ENCODE measurements around the gene SLC24A4. TPM values are rescaled to one million over a fixed set of nuclear protein-coding genes. Genes with fewer than 3 reads are reported as not detected.

The SLC24A4 gene
- total RNA-seq, 1 donor from 2014 or later = 0.26 TPM

GRCh38 chr14:92481386-92481785 lies 158.4 kb downstream of the SLC24A4 start:
- Mint-ChIP-seq H3K27me3 (ENCODE audit: low read depth) (peaks cover 2% of the 10 kb centered on the region), H3K36me3 (ENCODE audit: low read depth) (no peaks in the 10 kb centered on the region), H3K4me3 (no peak overlapping the region), H3K4me1 (no peaks in the 10 kb centered on the region), H3K27ac (ENCODE audit: unreplicated experiment) (no peak overlapping the region), H3K9me3 (no peaks in the 10 kb centered on the region)
- TF ChIP-seq CTCF (conservative IDR thresholded peaks at IDR 0.05) = no peak
- no peak for DNase-seq (ENCODE audit: low read depth, low spot score)

GRCh38 chr14:92481811-92482555 lies 159.0 kb downstream of the SLC24A4 start:
- no peak overlapping the region for H3K4me3 Mint-ChIP-seq
- no peak overlapping the region for H3K27ac Mint-ChIP-seq (ENCODE audit: unreplicated experiment)
- no peaks in the 10 kb centered on the region for H3K36me3 Mint-ChIP-seq (ENCODE audit: low read depth)
- no peak for DNase-seq (ENCODE audit: low read depth, low spot score)
- peaks cover 2% of the 10 kb centered on the region for H3K27me3 Mint-ChIP-seq (ENCODE audit: low read depth)
- H3K9me3 Mint-ChIP-seq = no peaks in the 10 kb centered on the region
- no peak for TF ChIP-seq CTCF (conservative IDR thresholded peaks at IDR 0.05)
- peaks cover 1% of the 10 kb centered on the region for H3K4me1 Mint-ChIP-seq

- Mint-ChIP-seq H3K4me1 (peaks cover 8% of the 10 kb centered on the region), H3K4me3 (no peak overlapping the region), H3K27ac (ENCODE audit: unreplicated experiment) (no peak overlapping the region), H3K27me3 (ENCODE audit: low read depth) (peaks cover 2% of the 10 kb centered on the region), H3K36me3 (ENCODE audit: low read depth) (no peaks in the 10 kb centered on the region), H3K9me3 (no peaks in the 10 kb centered on the region)
- DNase-seq (ENCODE audit: low read depth, low spot score) = no peak
- TF ChIP-seq CTCF (conservative IDR thresholded peaks at IDR 0.05) = no peak
Observed at GRCh38 chr14:92482621-92483319, 159.8 kb downstream of the SLC24A4 start.

GRCh38 chr14:92484132-92484823 lies 161.3 kb downstream of the SLC24A4 start:
- DNase-seq (ENCODE audit: low read depth, low spot score) = no peak
- peaks cover 2% of the 10 kb centered on the region for H3K27me3 Mint-ChIP-seq (ENCODE audit: low read depth)
- H3K4me3 Mint-ChIP-seq = no peak overlapping the region
- H3K27ac Mint-ChIP-seq (ENCODE audit: unreplicated experiment) = no peak overlapping the region
- no peak for TF ChIP-seq CTCF (conservative IDR thresholded peaks at IDR 0.05)
- no peaks in the 10 kb centered on the region for H3K36me3 Mint-ChIP-seq (ENCODE audit: low read depth)
- H3K4me1 Mint-ChIP-seq = peaks cover 13% of the 10 kb centered on the region
- H3K9me3 Mint-ChIP-seq = no peaks in the 10 kb centered on the region

- Mint-ChIP-seq H3K4me1 (peaks cover 23% of the 10 kb centered on the region), H3K36me3 (ENCODE audit: low read depth) (no peaks in the 10 kb centered on the region), H3K27ac (ENCODE audit: unreplicated experiment) (no peak overlapping the region), H3K27me3 (ENCODE audit: low read depth) (no peaks in the 10 kb centered on the region), H3K4me3 (no peak overlapping the region), H3K9me3 (no peaks in the 10 kb centered on the region)
- DNase-seq (ENCODE audit: low read depth, low spot score) = no peak
- no peak for TF ChIP-seq CTCF (conservative IDR thresholded peaks at IDR 0.05)
Observed at GRCh38 chr14:92486881-92487280, 163.9 kb downstream of the SLC24A4 start.
